HL-60 (cell line): ENCODE data around the gene WRNIP1.

Source experiments
- DNase-seq, 2 experiments: peaks; one replicate each; pipeline ENCODE4 v3.0.0-alpha.2; 2010 to 2020; ENCODE audit warnings: low read depth in 1 of 2, low spot score in 1 of 2
- H3K27ac ChIP-seq: fragments of 250-450 bp; sonication (Bioruptor Pico); replicated peaks from 2 replicates; pipeline ENCODE4 v1.5.1; 2020; ENCODE audit warnings: mild to moderate bottlenecking, moderate library complexity
- H3K27me3 ChIP-seq: fragments of 250-450 bp; sonication (Bioruptor Pico); 2 replicates; pipeline ENCODE4 v1.5.1; 2021; ENCODE audit warnings: mild to moderate bottlenecking, moderate library complexity; ENCODE audit not compliant: insufficient read depth, poor library complexity, severe bottlenecking
- H3K4me3 ChIP-seq: replicated peaks from 2 replicates; pipeline ENCODE4 v1.5.1; 2011; ENCODE audit warnings: mild to moderate bottlenecking, control low read depth, low read length; ENCODE audit not compliant: insufficient read depth
- GABPA ChIP-seq: IDR thresholded peaks from 2 replicates; pipeline ENCODE4 v1.6.1; 2012; ENCODE audit warnings: low read depth
- POLR2AphosphoS5 ChIP-seq: IDR thresholded peaks from 2 replicates; pipeline ENCODE4 v1.6.1; 2012; ENCODE audit warnings: low read depth
- SPI1 ChIP-seq: IDR thresholded peaks from 2 replicates; pipeline ENCODE4 v1.6.1; 2012; ENCODE audit warnings: low read depth, mild to moderate bottlenecking, borderline replicate concordance
- TF ChIP-seq, protein P1 (sequence below): IDR thresholded peaks from 2 replicates; pipeline ENCODE4 v1.6.1; 2012; ENCODE audit warnings: low read depth; ENCODE audit not compliant: insufficient replicate concordance
- TF ChIP-seq, protein P2 (sequence below): IDR thresholded peaks from one replicate; pipeline ENCODE4 v1.5.1; 2011; ENCODE audit warnings: low read length, control low read depth, inconsistent platforms; ENCODE audit not compliant: insufficient read depth

Gene WRNIP1

DNA sequence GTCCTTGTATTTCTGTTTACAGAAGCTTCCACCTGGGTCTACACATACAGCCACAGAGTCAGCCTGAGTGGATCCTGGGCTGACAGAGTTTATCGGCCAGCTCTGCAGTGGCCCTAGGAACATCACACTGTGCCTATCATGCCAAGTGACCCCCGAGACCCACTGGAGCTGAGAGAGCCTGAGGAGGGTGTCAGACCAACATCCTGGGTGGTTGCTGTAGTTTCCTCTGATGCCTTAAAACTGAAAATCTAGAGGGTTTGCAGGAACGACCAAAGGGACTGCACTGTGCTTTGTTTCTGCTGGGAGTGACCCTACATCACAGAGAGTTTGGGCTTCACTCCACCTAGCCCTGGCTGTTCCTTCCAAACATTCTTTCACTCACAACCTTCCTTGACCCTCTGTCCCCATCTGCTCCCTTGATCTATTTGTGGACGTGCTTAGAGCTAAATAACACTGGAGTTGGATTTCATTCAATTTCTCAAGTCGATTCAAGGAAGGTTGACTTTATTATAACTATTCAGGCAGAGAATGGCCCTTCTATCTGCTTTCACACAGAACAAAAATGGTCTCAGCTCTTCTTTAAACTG lies 32.6 kb upstream of the WRNIP1 start:
- DNase-seq, result no peak
- Histone ChIP-seq H3K4me3 (no peak overlapping the region), H3K27ac (peak overlapping the region; percentile 75), H3K27me3 (no peaks in the 10 kb centered on the region)
- TF ChIP-seq, protein P1, sequence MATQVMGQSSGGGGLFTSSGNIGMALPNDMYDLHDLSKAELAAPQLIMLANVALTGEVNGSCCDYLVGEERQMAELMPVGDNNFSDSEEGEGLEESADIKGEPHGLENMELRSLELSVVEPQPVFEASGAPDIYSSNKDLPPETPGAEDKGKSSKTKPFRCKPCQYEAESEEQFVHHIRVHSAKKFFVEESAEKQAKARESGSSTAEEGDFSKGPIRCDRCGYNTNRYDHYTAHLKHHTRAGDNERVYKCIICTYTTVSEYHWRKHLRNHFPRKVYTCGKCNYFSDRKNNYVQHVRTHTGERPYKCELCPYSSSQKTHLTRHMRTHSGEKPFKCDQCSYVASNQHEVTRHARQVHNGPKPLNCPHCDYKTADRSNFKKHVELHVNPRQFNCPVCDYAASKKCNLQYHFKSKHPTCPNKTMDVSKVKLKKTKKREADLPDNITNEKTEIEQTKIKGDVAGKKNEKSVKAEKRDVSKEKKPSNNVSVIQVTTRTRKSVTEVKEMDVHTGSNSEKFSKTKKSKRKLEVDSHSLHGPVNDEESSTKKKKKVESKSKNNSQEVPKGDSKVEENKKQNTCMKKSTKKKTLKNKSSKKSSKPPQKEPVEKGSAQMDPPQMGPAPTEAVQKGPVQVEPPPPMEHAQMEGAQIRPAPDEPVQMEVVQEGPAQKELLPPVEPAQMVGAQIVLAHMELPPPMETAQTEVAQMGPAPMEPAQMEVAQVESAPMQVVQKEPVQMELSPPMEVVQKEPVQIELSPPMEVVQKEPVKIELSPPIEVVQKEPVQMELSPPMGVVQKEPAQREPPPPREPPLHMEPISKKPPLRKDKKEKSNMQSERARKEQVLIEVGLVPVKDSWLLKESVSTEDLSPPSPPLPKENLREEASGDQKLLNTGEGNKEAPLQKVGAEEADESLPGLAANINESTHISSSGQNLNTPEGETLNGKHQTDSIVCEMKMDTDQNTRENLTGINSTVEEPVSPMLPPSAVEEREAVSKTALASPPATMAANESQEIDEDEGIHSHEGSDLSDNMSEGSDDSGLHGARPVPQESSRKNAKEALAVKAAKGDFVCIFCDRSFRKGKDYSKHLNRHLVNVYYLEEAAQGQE, result no peak
- TF ChIP-seq POLR2AphosphoS5, result no peak
- TF ChIP-seq GABPA, result no peak
- TF ChIP-seq, protein P2, sequence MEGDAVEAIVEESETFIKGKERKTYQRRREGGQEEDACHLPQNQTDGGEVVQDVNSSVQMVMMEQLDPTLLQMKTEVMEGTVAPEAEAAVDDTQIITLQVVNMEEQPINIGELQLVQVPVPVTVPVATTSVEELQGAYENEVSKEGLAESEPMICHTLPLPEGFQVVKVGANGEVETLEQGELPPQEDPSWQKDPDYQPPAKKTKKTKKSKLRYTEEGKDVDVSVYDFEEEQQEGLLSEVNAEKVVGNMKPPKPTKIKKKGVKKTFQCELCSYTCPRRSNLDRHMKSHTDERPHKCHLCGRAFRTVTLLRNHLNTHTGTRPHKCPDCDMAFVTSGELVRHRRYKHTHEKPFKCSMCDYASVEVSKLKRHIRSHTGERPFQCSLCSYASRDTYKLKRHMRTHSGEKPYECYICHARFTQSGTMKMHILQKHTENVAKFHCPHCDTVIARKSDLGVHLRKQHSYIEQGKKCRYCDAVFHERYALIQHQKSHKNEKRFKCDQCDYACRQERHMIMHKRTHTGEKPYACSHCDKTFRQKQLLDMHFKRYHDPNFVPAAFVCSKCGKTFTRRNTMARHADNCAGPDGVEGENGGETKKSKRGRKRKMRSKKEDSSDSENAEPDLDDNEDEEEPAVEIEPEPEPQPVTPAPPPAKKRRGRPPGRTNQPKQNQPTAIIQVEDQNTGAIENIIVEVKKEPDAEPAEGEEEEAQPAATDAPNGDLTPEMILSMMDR, result no peak
- no peak for TF ChIP-seq SPI1

DNA sequence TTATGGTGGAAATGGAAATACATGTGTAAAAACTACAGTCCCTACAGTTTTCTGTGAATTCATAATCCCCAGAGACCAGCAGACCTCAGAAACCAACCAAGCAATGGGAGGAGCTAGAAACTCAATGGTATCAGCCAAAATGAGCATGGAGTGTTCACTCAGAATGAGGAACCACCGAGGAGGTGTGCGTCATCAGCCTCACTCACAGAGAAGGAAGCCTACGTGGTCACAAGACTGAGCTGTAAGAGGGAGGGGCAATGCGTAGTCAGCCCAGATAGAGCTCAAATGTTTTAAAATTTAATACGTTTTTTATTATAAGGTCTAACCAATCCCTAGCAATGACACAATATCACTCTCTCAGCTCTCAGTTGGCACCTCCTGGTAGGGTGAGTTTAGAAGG lies 31.9 kb upstream of the WRNIP1 start:
- Histone ChIP-seq H3K27me3 (no peaks in the 10 kb centered on the region), H3K27ac (peak overlapping the region; percentile 75), H3K4me3 (no peak overlapping the region)
- DNase-seq, result peak; percentile 82 to 98
- TF ChIP-seq, protein P1, result no peak
- TF ChIP-seq, protein P2, result no peak
- peak; percentile 77 for TF ChIP-seq SPI1
- TF ChIP-seq POLR2AphosphoS5, result 0 out of 2 replicates have a peak, but pooled peaks have one; percentile 41
- TF ChIP-seq GABPA, result no peak

DNA sequence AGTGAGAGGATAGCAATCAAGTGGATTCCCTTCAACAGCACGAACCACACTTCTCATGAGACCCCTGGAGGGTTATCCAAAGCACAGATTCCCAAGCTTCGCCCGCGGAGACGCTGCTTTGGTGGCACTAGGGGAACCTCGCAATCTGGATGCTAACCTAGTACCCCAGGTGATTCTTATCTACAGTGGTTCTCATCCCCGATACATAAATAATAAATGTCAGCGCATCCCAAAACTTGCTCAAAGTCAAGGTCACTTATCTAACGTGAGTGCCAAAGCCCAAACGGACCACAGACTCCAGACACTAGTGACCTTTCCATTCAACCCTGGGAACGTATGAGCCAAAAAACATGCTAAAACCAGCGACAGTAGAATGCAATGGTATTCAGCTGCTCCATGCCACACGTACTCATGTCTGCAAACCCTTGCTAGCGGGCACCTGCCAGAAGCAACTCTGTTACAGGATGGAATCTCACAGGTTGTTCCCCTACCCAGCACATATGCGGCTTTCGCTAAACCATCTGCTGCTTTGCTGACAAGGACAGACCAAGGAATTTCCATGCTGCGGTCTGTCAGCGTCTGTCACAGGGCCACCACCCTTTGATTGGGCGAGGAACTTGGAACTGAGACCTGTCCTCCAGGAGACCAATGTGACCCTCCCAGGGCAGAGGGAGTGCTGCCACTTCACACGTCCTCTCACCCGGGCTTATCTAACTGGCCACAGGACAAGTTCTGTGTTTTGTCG lies 31.3 kb upstream of the WRNIP1 start:
- no peak overlapping the region for H3K4me3 ChIP-seq

More for the DNA sequence above, 31.3 kb upstream of the WRNIP1 start:
- H3K27ac ChIP-seq, result peak overlapping the region; percentile 75
- no peak for DNase-seq
- H3K27me3 ChIP-seq, result no peaks in the 10 kb centered on the region
- no peak for TF ChIP-seq POLR2AphosphoS5
- TF ChIP-seq, protein P1, result no peak
- no peak for TF ChIP-seq GABPA
- TF ChIP-seq, protein P2, result no peak
- TF ChIP-seq SPI1, result no peak
